WI38 (cell line): Measurements from ENCODE around the gene AMZ1.

Experiments used
- H3K4me3 ChIP-seq: 2 replicates; pipeline ENCODE4 v1.5.1; 2011; ENCODE audit warnings: low read depth, mild to moderate bottlenecking, control low read depth, low read length
- CTCF ChIP-seq: IDR thresholded peaks from 2 replicates; pipeline ENCODE4 v1.5.1; 2012; ENCODE audit warnings: low read depth, mild to moderate bottlenecking, control low read depth, low read length

AMZ1 gene

GRCh38 chr7:2717293-2718261 is 29.6 kb downstream of the AMZ1 start:
- no peak overlapping the region for H3K4me3 ChIP-seq
- TF ChIP-seq CTCF: no peak

GRCh38 chr7:2718296-2718965 is 30.4 kb downstream of the AMZ1 start:
- no peak for TF ChIP-seq CTCF
- no peak overlapping the region for H3K4me3 ChIP-seq

GRCh38 chr7:2719007-2719406 is 31.0 kb downstream of the AMZ1 start:
- H3K4me3 ChIP-seq: no peak overlapping the region
- TF ChIP-seq CTCF: peak; percentile 21

DNA sequence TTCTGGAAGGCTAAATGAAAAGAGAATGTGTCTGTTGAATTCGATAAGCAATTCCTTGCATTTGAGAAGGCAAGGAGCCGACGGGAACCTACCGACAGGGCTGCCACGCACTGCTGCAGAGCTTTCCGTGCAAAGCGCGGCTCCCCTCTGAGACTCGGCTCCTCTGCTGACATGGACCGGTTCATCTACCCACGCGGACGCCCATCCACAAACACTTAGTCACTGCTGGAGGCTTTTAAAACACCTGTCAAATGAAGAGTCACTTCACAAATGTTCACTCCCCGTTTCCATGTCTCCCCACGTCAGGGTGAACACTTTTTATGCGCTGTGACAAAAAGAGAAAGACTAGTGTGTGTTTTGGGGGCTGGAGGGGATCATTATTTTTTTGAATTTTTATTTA is 32.0 kb downstream of the AMZ1 start:
- TF ChIP-seq CTCF: no peak
- no peak overlapping the region for H3K4me3 ChIP-seq

- H3K4me3 ChIP-seq: no peak overlapping the region
- TF ChIP-seq CTCF: no peak
Observed at GRCh38 chr7:2721842-2722241, 33.8 kb downstream of the AMZ1 start.

DNA sequence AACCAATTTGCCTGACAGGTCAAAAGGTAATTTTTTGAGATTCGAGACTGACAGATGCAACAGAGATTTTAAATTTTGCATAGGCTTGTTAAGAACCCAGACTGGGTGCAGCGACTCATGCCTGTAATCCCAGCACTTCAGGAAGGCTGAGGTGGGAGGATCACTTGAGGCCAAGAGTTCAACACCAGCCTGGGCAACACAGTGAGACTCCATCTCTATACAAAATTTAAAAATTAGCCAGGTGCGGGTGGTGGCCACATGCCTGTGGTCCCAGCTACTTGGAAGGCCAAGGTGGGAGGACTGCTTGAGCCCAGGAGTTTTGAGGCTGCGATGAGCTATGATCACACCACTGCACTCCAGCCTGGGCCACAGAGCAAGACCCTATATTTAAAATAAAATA is 34.6 kb downstream of the AMZ1 start:
- TF ChIP-seq CTCF: no peak
- no peak overlapping the region for H3K4me3 ChIP-seq
